GM12878 (cell line): ENCODE data around the gene GSTA4. TPM values are rescaled to one million over a fixed set of nuclear protein-coding genes. Genes with fewer than 3 reads are reported as not detected.

Source experiments
- BACH1 ChIP-seq: fragments of 450-650 bp; IDR thresholded peaks from 2 replicates; pipeline ENCODE4 v1.6.1; 2017; ENCODE audit warnings: mild to moderate bottlenecking, borderline replicate concordance
- E2F8 ChIP-seq: fragments of 450-650 bp; IDR thresholded peaks from 2 replicates; pipeline ENCODE4 v1.6.1; 2018; ENCODE audit warnings: mild to moderate bottlenecking, low read depth, moderate library complexity; ENCODE audit not compliant: partially characterized antibody
- GABPA ChIP-seq: IDR thresholded peaks from 2 replicates; pipeline ENCODE4 v1.6.1; 2014; ENCODE audit warnings: antibody characterized with exemption, low read depth, mild to moderate bottlenecking, inconsistent platforms
- NR2F1 ChIP-seq: fragments of 450-650 bp; conservative IDR thresholded peaks from 2 replicates; pipeline ENCODE4 v1.6.1; 2017; ENCODE audit warnings: mild to moderate bottlenecking
- POLR2AphosphoS5 ChIP-seq: IDR thresholded peaks from 2 replicates; pipeline ENCODE4 v1.6.1; 2011; ENCODE audit warnings: mild to moderate bottlenecking, low read length, inconsistent platforms
- SRF ChIP-seq, 2 experiments: IDR thresholded peaks; 2 replicates each; pipeline ENCODE4 v1.6.1; 2011; ENCODE audit warnings: low read depth in 2 of 2, low read length in 2 of 2, mild to moderate bottlenecking in 1 of 2, moderate library complexity in 1 of 2
- ZBTB40 ChIP-seq: fragments of 450-650 bp; IDR thresholded peaks from 2 replicates; pipeline ENCODE4 v1.6.1; 2016; ENCODE audit warnings: mild to moderate bottlenecking, moderate library complexity, borderline replicate concordance
- ZSCAN29 ChIP-seq: fragments of 450-650 bp; IDR thresholded peaks from 2 replicates; pipeline ENCODE4 v1.6.1; 2017; ENCODE audit warnings: mild to moderate bottlenecking, moderate library complexity
- polyA plus RNA-seq, 11 experiments: library from polyadenylated mRNA; depleted of rRNA in 4 of 11; unstranded in 6 of 11; stranded (reverse) in 5 of 11; fragments of >200 nt; fragmentation: Nextera tagmentation in 4 of 11; fragmentation: Illumina TruSeq in 1 of 11; extraction: Ambion mirVana in 4 of 11; extraction: Trizol in 1 of 11; gene quantifications; 1 replicate in 1 of 11; 2 replicates in 10 of 11; pipeline versions ENCODE4 v1.2.1 to v1.2.3, GENCODE V29; 2011 to 2016; ENCODE audit warnings: inconsistent platforms in 2 of 11, missing spikeins in 2 of 11, low read depth in 1 of 11
- total RNA-seq, 4 experiments: library from RNA; depleted of rRNA in 3 of 4; stranded (reverse); fragments of >200 nt in 3 of 4; fragmentation: Illumina TruSeq in 1 of 4; extraction: Trizol in 1 of 4; gene quantifications; 2 replicates each; pipeline versions ENCODE4 v1.2.1 to v1.2.3, GENCODE V29; 2013 to 2021
- TF ChIP-seq, protein P1 (sequence below): fragments of 450-650 bp; IDR thresholded peaks from 2 replicates; pipeline ENCODE4 v1.6.1; 2016; ENCODE audit warnings: mild to moderate bottlenecking
- TF ChIP-seq, protein P2 (sequence below): fragments of 450-650 bp; conservative IDR thresholded peaks from 2 replicates; pipeline ENCODE4 v1.6.1; 2017; ENCODE audit warnings: mild to moderate bottlenecking, moderate library complexity
- TF ChIP-seq, protein P3 (sequence below): fragments of 450-650 bp; IDR thresholded peaks from 2 replicates; pipeline ENCODE4 v1.6.1; 2017; ENCODE audit warnings: low read depth, mild to moderate bottlenecking, moderate library complexity

The GSTA4 gene
- total and polyA plus RNA-seq, 10 of the 15 experiments (the other 5 are each of a cell fraction or from before 2014, with no cell fraction given) = 1.9 to 9.7 (median 4.4) TPM

- TF ChIP-seq, protein P1, sequence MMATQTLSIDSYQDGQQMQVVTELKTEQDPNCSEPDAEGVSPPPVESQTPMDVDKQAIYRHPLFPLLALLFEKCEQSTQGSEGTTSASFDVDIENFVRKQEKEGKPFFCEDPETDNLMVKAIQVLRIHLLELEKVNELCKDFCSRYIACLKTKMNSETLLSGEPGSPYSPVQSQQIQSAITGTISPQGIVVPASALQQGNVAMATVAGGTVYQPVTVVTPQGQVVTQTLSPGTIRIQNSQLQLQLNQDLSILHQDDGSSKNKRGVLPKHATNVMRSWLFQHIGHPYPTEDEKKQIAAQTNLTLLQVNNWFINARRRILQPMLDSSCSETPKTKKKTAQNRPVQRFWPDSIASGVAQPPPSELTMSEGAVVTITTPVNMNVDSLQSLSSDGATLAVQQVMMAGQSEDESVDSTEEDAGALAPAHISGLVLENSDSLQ = peak; percentile 88
- TF ChIP-seq SRF (IDR thresholded peaks at IDR 0.05; ENCODE audit: low read depth in 2 of 2, low read length in 2 of 2) (0 out of 4 replicates have a peak, but pooled peaks of 1 of the 2 experiments have one; percentile 36), BACH1 (peak; percentile 99), ZBTB40 (peak; percentile 88), ZSCAN29 (peak; percentile 98), POLR2AphosphoS5 (peak; percentile 43; the same call in 1 of the 2 replicates), NR2F1 (peak; percentile 81), GABPA (peak; percentile 63; the same call in 1 of the 2 replicates), E2F8 (peak; percentile 23)
- TF ChIP-seq, protein P2, sequence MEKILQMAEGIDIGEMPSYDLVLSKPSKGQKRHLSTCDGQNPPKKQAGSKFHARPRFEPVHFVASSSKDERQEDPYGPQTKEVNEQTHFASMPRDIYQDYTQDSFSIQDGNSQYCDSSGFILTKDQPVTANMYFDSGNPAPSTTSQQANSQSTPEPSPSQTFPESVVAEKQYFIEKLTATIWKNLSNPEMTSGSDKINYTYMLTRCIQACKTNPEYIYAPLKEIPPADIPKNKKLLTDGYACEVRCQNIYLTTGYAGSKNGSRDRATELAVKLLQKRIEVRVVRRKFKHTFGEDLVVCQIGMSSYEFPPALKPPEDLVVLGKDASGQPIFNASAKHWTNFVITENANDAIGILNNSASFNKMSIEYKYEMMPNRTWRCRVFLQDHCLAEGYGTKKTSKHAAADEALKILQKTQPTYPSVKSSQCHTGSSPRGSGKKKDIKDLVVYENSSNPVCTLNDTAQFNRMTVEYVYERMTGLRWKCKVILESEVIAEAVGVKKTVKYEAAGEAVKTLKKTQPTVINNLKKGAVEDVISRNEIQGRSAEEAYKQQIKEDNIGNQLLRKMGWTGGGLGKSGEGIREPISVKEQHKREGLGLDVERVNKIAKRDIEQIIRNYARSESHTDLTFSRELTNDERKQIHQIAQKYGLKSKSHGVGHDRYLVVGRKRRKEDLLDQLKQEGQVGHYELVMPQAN = peak; percentile 67
- TF ChIP-seq, protein P3, sequence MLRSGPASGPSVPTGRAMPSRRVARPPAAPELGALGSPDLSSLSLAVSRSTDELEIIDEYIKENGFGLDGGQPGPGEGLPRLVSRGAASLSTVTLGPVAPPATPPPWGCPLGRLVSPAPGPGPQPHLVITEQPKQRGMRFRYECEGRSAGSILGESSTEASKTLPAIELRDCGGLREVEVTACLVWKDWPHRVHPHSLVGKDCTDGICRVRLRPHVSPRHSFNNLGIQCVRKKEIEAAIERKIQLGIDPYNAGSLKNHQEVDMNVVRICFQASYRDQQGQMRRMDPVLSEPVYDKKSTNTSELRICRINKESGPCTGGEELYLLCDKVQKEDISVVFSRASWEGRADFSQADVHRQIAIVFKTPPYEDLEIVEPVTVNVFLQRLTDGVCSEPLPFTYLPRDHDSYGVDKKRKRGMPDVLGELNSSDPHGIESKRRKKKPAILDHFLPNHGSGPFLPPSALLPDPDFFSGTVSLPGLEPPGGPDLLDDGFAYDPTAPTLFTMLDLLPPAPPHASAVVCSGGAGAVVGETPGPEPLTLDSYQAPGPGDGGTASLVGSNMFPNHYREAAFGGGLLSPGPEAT = peak; percentile 54; the same call in 1 of the 2 replicates
These were observed at the start of gene GSTA4 (continued) for GRCh38 chr6:52995089-52995912.
